Measurements from ENCODE around the gene MRPS6.

Gene MRPS6

DNA sequence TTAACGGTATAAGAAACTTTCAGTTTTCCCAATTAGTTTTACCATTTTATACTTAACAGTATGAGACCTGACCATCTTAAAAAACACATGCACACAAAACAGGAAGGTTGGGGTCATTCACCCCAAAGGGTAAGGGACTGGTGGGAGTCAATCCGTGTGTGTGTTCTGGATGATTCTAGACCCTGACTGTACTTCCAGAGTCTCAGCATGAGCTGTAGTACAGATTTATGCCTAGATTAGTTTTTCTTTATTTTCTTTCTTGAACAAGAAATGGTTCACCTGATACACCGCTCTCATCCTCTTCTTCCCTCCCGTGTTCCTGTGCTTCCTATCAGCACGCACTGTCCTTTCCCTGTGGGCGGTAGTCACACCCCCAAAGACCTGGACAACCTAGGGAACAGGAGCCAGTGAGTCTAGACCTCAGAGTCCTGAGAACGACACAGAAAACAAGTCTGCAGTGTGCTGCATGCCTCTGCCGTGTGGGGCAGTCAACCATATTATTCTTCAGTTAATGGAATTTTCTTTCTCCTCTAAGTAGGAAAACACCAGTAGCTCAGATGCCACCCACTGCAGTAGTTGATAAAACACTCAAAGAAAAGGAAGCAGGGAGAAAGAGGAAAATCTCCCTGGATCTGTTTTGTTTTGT is 38.9 kb upstream of the MRPS6 start:
- H3K4me3 ChIP-seq (ENCODE audit: low read length), result no peak overlapping the region
- TF ChIP-seq, protein P1, sequence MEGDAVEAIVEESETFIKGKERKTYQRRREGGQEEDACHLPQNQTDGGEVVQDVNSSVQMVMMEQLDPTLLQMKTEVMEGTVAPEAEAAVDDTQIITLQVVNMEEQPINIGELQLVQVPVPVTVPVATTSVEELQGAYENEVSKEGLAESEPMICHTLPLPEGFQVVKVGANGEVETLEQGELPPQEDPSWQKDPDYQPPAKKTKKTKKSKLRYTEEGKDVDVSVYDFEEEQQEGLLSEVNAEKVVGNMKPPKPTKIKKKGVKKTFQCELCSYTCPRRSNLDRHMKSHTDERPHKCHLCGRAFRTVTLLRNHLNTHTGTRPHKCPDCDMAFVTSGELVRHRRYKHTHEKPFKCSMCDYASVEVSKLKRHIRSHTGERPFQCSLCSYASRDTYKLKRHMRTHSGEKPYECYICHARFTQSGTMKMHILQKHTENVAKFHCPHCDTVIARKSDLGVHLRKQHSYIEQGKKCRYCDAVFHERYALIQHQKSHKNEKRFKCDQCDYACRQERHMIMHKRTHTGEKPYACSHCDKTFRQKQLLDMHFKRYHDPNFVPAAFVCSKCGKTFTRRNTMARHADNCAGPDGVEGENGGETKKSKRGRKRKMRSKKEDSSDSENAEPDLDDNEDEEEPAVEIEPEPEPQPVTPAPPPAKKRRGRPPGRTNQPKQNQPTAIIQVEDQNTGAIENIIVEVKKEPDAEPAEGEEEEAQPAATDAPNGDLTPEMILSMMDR (conservative IDR thresholded peaks at IDR 0.05; ENCODE audit: low read length), result 0 out of 2 replicates have a peak, but pooled peaks have one; percentile 8

DNA sequence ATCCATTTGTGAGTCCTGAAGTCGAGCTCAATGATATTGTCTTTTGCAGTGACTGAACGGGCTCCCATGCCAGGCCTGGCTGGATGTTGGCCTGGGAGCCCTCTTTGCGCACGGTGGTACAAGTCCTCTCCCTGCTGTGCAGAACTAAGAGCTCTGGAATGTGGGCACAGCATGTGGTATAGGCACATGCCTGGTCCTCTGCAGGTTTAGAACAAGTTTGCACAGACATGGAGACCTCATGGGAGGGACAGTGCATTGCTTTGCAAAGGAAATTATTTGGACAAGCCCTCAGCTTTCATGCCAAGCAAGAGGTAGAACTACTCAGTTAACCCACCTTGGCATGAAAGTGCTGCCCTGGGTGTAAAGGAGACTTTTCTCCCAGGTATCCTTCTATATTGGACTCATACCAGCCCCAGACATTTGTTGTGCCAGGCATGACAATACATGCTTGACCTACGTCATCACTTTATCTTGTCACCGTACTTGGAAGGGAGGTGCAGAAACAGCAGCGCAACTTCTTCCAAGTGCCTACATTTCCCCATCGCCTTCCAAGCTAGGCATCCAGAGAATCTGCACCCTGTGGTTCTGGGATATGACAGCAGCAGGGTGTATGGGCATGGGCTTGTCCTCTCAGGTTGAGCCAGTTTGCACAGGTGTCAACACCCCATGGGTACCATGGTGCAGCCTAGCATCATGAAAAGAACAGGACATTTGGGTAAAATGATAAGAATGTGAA is 37.6 kb upstream of the MRPS6 start:
- H3K4me3 ChIP-seq (ENCODE audit: low read length), result no peak overlapping the region
- TF ChIP-seq, protein P1 (conservative IDR thresholded peaks at IDR 0.05; ENCODE audit: low read length), result no peak
- no peak for DNase-seq (ENCODE audit: low read depth)

More for the DNA sequence above, 38.9 kb upstream of the MRPS6 start:
- DNase-seq (ENCODE audit: low read depth), result no peak

DNA sequence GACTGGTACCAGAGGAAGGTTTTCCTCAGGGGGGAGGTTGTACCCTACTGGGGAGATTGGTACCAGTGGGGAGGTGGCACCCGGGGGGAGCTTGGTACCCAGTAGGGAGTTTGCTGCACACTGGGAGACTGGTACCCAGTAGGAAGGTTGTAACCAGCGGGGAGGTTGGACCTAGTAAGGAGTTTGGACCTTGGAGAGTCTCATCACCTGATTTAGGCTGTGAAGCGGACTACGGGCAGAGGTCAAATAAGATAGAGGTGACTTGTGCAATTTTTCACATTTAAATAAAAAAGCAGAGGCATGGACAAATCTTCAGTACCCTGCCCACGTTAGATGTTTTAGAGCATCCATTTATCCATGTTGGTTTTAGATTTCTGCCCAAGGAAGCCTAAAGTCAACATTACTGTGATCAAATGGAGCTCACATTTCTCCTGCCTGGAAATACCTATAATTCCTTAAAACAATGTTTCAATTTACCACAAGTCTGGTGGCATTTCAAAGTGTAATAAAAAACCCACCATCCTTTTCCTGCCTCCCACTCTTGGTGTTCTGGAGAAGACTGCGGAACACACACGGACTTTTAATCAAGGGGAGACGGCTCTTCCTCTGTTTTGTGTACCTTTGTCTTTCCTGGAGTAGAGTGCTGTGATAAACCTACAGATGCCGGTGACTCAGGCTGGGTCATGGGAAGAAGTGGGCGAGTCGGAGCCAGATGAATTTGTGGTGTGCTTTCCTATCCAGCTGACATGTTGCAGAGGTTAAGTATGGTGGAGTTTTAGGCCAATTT is 36.2 kb upstream of the MRPS6 start:
- H3K4me3 ChIP-seq (ENCODE audit: low read length), result no peak overlapping the region
- TF ChIP-seq, protein P1 (conservative IDR thresholded peaks at IDR 0.05; ENCODE audit: low read length), result no peak
- no peak for DNase-seq (ENCODE audit: low read depth)

DNA sequence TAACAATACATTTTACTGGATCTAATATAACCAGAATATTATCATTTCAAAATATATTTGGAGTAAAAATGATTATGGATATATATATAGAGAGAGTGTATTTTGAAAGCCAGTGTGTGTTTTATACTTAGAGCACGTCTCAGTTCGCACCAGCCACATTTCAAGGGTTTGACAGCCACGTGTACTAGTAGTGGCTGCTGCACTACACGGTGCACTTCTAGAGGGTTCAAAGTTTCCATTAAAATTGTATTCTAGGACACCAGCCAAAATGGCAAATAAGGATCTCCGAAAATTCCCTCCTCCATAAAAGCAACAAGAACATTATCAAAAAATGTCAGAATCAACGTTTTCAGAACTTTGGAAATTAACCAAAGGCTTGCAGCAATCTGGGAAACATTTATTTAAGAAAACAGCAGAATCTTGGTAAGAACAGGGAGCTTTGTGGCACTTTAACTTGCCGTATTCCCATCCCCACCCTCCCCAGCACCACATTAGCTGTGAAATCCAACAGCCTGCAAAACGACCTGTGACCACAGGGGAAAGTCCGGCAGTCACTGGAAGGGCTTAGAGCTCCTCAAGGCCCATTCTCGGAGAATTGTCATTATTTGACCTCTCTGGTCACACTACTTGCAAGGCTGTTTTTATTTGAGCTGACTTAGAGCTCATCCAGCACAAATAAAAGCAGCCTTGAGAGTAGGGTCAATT is 33.5 kb upstream of the MRPS6 start:
- no peak overlapping the region for H3K4me3 ChIP-seq (ENCODE audit: low read length)
- DNase-seq (ENCODE audit: low read depth), result no peak
- TF ChIP-seq, protein P1 (conservative IDR thresholded peaks at IDR 0.05; ENCODE audit: low read length), result no peak

DNA sequence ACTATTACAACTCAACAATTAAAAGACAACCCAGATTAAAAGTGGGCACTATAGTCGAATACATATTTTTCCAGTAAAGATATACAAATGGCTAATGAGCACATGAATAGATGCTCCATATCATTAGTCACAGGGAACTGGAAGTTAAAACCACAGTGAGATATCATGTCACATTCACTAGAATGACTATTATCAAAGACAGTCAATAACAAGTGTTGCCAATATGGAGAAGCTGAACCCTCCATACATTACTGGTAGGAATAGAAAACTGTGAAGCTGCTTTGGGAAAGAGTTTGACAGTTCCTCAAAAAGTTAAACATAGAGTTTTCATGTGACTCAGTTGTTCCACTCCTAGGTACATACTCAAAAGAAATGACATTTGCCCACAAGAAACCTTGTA is 30.6 kb upstream of the MRPS6 start:
- no peak for DNase-seq (ENCODE audit: low read depth)

DNA sequence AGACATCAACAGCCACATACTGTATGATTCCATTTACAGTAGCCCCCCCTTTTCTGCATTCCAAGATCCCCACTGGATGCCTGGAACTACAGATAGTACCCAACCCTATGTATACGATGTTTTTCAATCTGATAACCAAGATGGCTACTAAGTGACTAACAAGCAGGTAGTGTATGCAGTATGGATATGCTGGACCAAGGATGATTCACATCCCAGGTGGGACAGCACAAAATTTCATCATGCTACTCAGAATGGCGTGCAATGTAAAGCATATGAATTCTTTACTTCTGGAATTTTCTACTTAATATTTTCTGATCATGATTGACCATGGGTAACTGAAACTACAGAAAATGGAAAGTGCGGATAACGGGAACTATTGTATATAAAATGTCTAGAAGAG is 30.0 kb upstream of the MRPS6 start:
- DNase-seq (ENCODE audit: low read depth), result no peak
- H3K4me3 ChIP-seq (ENCODE audit: low read length), result no peak overlapping the region
- TF ChIP-seq, protein P1 (conservative IDR thresholded peaks at IDR 0.05; ENCODE audit: low read length), result no peak

More for the DNA sequence above, 30.6 kb upstream of the MRPS6 start:
- H3K4me3 ChIP-seq (ENCODE audit: low read length), result no peak overlapping the region
- TF ChIP-seq, protein P1 (conservative IDR thresholded peaks at IDR 0.05; ENCODE audit: low read length), result no peak

Data from AG10803 (cell line).